Measurements from ENCODE around the gene DNAI1. TPM values are rescaled to one million over a fixed set of nuclear protein-coding genes. Genes with fewer than 3 reads are reported as not detected.

The DNAI1 gene
- total RNA-seq, 2 experiments from 2014 or later = not detected

DNA sequence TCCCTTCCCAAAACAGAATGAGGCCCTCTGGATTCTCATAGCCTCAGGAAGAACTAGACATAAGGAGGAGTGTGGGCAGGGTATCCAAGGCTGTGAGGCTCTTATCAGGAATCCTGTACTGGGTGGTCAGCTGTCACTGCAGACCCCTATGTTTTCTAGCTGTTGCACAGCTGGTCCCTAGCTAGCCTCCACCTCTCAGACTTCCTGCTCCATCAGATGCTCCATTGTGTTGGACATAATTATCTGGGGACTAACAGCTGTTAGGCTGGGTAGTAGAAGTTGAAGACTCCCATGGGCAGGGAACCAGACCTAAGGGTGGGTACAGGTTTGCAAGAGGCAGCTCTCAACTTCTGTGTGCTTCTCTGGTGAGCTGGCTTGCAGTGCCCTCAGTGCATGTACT is 18.6 kb upstream of the DNAI1 start:
- CTCF ChIA-PET = interaction anchor here (0.7 to 1.0 kb wide), 2 partner anchors 9 to 216 kb away, joined by 3 read pairs; no protein-coding TSS in a partner anchor
- Mint-ChIP-seq H3K27ac (no peak overlapping the region), H3K4me3 (no peak overlapping the region), H3K36me3 (ENCODE audit: low read depth) (peaks cover 14% of the 10 kb centered on the region), H3K4me1 (ENCODE audit: low read depth) (peaks cover 27% of the 10 kb centered on the region), H3K9me3 (no peaks in the 10 kb centered on the region), H3K27me3 (no peaks in the 10 kb centered on the region)
- TF ChIP-seq, protein P1, sequence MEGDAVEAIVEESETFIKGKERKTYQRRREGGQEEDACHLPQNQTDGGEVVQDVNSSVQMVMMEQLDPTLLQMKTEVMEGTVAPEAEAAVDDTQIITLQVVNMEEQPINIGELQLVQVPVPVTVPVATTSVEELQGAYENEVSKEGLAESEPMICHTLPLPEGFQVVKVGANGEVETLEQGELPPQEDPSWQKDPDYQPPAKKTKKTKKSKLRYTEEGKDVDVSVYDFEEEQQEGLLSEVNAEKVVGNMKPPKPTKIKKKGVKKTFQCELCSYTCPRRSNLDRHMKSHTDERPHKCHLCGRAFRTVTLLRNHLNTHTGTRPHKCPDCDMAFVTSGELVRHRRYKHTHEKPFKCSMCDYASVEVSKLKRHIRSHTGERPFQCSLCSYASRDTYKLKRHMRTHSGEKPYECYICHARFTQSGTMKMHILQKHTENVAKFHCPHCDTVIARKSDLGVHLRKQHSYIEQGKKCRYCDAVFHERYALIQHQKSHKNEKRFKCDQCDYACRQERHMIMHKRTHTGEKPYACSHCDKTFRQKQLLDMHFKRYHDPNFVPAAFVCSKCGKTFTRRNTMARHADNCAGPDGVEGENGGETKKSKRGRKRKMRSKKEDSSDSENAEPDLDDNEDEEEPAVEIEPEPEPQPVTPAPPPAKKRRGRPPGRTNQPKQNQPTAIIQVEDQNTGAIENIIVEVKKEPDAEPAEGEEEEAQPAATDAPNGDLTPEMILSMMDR (IDR thresholded peaks at IDR 0.05) = no peak
- intact Hi-C loops (cut with DNase I, micrococcal nuclease) = no loop called here
- H3K4me3 ChIP-seq (ENCODE audit: low read length) = no peak overlapping the region
- no peak overlapping the region for H3K27ac ChIP-seq (ENCODE audit: low read depth in 1 of 2, low read length in 2 of 2)
- no peaks in the 10 kb centered on the region for H3K9me3 ChIP-seq (ENCODE audit: control insufficient read depth in 1 of 2, insufficient read depth in 1 of 2, low read length in 2 of 2)
- H3K36me3 ChIP-seq (ENCODE audit: insufficient read depth, low read length) = peaks cover 3% of the 10 kb centered on the region
- ATAC-seq (ENCODE audit: poor library complexity) (no peak), DNase-seq (no peak)
- H3K4me1 ChIP-seq (ENCODE audit: insufficient read depth, low read length) = peaks cover 9% of the 10 kb centered on the region
- POLR2A ChIA-PET = interaction anchor here (0.5 kb wide), 1 partner anchor 53 kb away, joined by 4 read pairs; no protein-coding TSS in a partner anchor
- no peaks in the 10 kb centered on the region for H3K27me3 ChIP-seq (ENCODE audit: control insufficient read depth in 1 of 2, insufficient read depth in 2 of 2, low read length in 2 of 2)

DNA sequence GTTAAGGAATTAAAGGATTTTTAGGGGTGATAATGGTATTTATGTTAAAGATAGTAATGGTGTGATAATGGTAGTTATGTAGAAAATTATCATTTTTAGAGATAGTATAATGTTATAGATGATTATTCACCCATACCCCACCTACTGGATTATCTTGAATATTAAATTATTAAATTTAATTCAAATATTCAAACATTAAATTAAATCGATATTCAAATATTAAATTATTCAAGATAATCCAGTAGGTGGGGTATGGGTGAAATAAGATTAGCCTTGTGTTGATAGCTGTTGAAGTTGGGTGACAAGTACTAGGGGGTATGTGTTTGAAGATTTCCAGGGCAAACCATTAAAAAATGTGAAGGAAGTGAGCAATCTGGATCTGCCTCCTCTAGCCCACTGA is 15.8 kb upstream of the DNAI1 start:
- Mint-ChIP-seq H3K27me3 (no peaks in the 10 kb centered on the region), H3K9me3 (no peaks in the 10 kb centered on the region), H3K4me3 (no peak overlapping the region), H3K4me1 (ENCODE audit: low read depth) (peaks cover 23% of the 10 kb centered on the region), H3K36me3 (ENCODE audit: low read depth) (peaks cover 9% of the 10 kb centered on the region), H3K27ac (no peak overlapping the region)
- Histone ChIP-seq H3K36me3 (ENCODE audit: insufficient read depth, low read length) (no peaks in the 10 kb centered on the region), H3K9me3 (ENCODE audit: control insufficient read depth in 1 of 2, insufficient read depth in 1 of 2, low read length in 2 of 2) (no peaks in the 10 kb centered on the region), H3K27ac (ENCODE audit: low read depth in 1 of 2, low read length in 2 of 2) (no peak overlapping the region), H3K27me3 (ENCODE audit: control insufficient read depth in 1 of 2, insufficient read depth in 2 of 2, low read length in 2 of 2) (no peaks in the 10 kb centered on the region), H3K4me3 (ENCODE audit: low read length) (no peak overlapping the region), H3K4me1 (ENCODE audit: insufficient read depth, low read length) (peaks cover 9% of the 10 kb centered on the region)
- ATAC-seq (ENCODE audit: poor library complexity) = no peak
- ChIA-PET CTCF (no interaction called here), POLR2A (no interaction called here)
- intact Hi-C loops (cut with DNase I, micrococcal nuclease) = no loop called here
- no peak for DNase-seq
- TF ChIP-seq, protein P1 (IDR thresholded peaks at IDR 0.05) = no peak

DNA sequence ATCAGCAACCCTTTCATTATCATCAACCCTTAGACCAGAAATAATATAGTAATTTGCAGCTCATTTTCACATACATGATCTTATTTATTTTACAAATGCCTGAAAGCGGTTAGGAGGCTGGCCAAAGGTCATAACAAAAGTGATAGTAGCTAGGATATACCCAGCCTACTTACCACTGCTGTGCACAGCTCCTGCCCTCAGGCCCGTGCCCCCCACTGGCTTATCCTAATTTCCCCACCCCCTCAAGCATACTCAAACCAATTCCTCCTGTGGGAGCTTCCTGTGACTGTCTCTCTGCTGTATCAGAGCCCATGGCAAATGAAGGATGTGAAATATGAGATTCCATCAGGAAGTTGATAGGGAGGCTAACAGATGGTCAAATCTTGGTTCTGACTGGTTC is 15.1 kb upstream of the DNAI1 start:
- H3K27me3 ChIP-seq (ENCODE audit: control insufficient read depth in 1 of 2, insufficient read depth in 2 of 2, low read length in 2 of 2) = no peaks in the 10 kb centered on the region
- Mint-ChIP-seq H3K27ac (no peak overlapping the region), H3K27me3 (no peaks in the 10 kb centered on the region), H3K4me3 (no peak overlapping the region), H3K9me3 (no peaks in the 10 kb centered on the region), H3K4me1 (ENCODE audit: low read depth) (peaks cover 23% of the 10 kb centered on the region), H3K36me3 (ENCODE audit: low read depth) (peaks cover 9% of the 10 kb centered on the region)
- TF ChIP-seq, protein P1 (IDR thresholded peaks at IDR 0.05) = no peak
- H3K36me3 ChIP-seq (ENCODE audit: insufficient read depth, low read length) = no peaks in the 10 kb centered on the region
- no peak for ATAC-seq (ENCODE audit: poor library complexity)
- peaks cover 9% of the 10 kb centered on the region for H3K4me1 ChIP-seq (ENCODE audit: insufficient read depth, low read length)
- H3K4me3 ChIP-seq (ENCODE audit: low read length) = no peak overlapping the region
- H3K27ac ChIP-seq (ENCODE audit: low read depth in 1 of 2, low read length in 2 of 2) = no peak overlapping the region
- intact Hi-C loops (cut with DNase I, micrococcal nuclease) = no loop called here
- H3K9me3 ChIP-seq (ENCODE audit: control insufficient read depth in 1 of 2, insufficient read depth in 1 of 2, low read length in 2 of 2) = no peaks in the 10 kb centered on the region
- no peak for DNase-seq
- POLR2A ChIA-PET = no interaction called here
- CTCF ChIA-PET = no interaction called here

Measured in CD4-positive, alpha-beta T cell (primary cell).